H54 (cell line): ENCODE data around the gene LRRC47.

Source experiments
- DNase-seq: peaks from one replicate; pipeline ENCODE4 v3.0.0; 2011; ENCODE audit warnings: low spot score, mixed read lengths; ENCODE audit not compliant: insufficient read length
- FAIRE-seq: peaks from 3 replicates; lab custom pipeline; 2011; peaks lifted over from hg19 to GRCh38; lab: Jason Lieb, UNC
- POLR2A ChIP-seq: IDR thresholded peaks from 2 replicates; pipeline ENCODE4 v1.6.1; 2011; ENCODE audit warnings: low read depth, mild to moderate bottlenecking, low read length

LRRC47 gene

GRCh38 chr1:3796215-3797061 is at the start of gene LRRC47:
Gene LRRC47 (minus strand): TSS chr1:3796498. CDS start chr1:3796476, 22 bp downstream.
- DNase-seq (peak; percentile 84), FAIRE-seq (no peak)
- 0 out of 2 replicates have a peak, but pooled peaks have one; percentile 35 for TF ChIP-seq POLR2A

- no peak for TF ChIP-seq POLR2A
- no peak for FAIRE-seq
- no peak for DNase-seq
These were observed 46.6 kb upstream of the LRRC47 start for GRCh38 chr1:3842912-3843311.

- FAIRE-seq = no peak
- no peak for DNase-seq
- no peak for TF ChIP-seq POLR2A
These were observed 45.2 kb upstream of the LRRC47 start for GRCh38 chr1:3841491-3841890.

- TF ChIP-seq POLR2A = no peak
- DNase-seq (no peak), FAIRE-seq (no peak)
These were observed 42.5 kb upstream of the LRRC47 start for GRCh38 chr1:3838788-3839187.

GRCh38 chr1:3837685-3838084 is 41.4 kb upstream of the LRRC47 start:
- FAIRE-seq (no peak), DNase-seq (no peak)
- no peak for TF ChIP-seq POLR2A

GRCh38 chr1:3837200-3837599 is 40.9 kb upstream of the LRRC47 start:
- FAIRE-seq (no peak), DNase-seq (no peak)
- TF ChIP-seq POLR2A = no peak

- FAIRE-seq = no peak
- no peak for DNase-seq
- TF ChIP-seq POLR2A = no peak
These were observed 40.1 kb upstream of the LRRC47 start for GRCh38 chr1:3836421-3836820.

- FAIRE-seq = no peak
- TF ChIP-seq POLR2A = no peak
- DNase-seq = no peak
These were observed 38.4 kb upstream of the LRRC47 start for GRCh38 chr1:3834701-3835100.

- no peak for TF ChIP-seq POLR2A
- no peak for DNase-seq
- FAIRE-seq = no peak
These were observed 35.4 kb upstream of the LRRC47 start for GRCh38 chr1:3831689-3832088.

GRCh38 chr1:3828391-3828790 is 32.1 kb upstream of the LRRC47 start:
- DNase-seq (no peak), FAIRE-seq (no peak)
- TF ChIP-seq POLR2A = no peak

- DNase-seq (no peak), FAIRE-seq (no peak)
- TF ChIP-seq POLR2A = no peak
These were observed 31.6 kb upstream of the LRRC47 start for GRCh38 chr1:3827813-3828307.

GRCh38 chr1:3825356-3825755 is 29.1 kb upstream of the LRRC47 start:
- no peak for FAIRE-seq
- no peak for DNase-seq
- TF ChIP-seq POLR2A = no peak

GRCh38 chr1:3824650-3825049 is 28.4 kb upstream of the LRRC47 start:
- FAIRE-seq = no peak
- no peak for TF ChIP-seq POLR2A

GRCh38 chr1:3822421-3822820 is 26.1 kb upstream of the LRRC47 start:
- FAIRE-seq = no peak
- no peak for DNase-seq
- TF ChIP-seq POLR2A = no peak

More at GRCh38 chr1:3824650-3825049, 28.4 kb upstream of the LRRC47 start:
- no peak for DNase-seq

- no peak for DNase-seq
- no peak for TF ChIP-seq POLR2A
- FAIRE-seq = no peak
These were observed 25.6 kb upstream of the LRRC47 start for GRCh38 chr1:3821908-3822307.
